Measurements from ENCODE around the gene KBTBD4.
"Not testable (repeated sequence)": the region's sequence is repeated elsewhere in the genome, so short reads cannot be mapped to it uniquely, and the experiment has no call there.

Gene KBTBD4

GRCh38 chr11:47560426-47560825, 18.3 kb downstream of the KBTBD4 start:
- peak in 1 of 2 experiments; percentile 32 for DNase-seq (ENCODE audit: low read depth in 2 of 2)

GRCh38 chr11:47558695-47559094, 20.1 kb downstream of the KBTBD4 start:
- DNase-seq (ENCODE audit: low read depth in 2 of 2): no peak

DNA sequence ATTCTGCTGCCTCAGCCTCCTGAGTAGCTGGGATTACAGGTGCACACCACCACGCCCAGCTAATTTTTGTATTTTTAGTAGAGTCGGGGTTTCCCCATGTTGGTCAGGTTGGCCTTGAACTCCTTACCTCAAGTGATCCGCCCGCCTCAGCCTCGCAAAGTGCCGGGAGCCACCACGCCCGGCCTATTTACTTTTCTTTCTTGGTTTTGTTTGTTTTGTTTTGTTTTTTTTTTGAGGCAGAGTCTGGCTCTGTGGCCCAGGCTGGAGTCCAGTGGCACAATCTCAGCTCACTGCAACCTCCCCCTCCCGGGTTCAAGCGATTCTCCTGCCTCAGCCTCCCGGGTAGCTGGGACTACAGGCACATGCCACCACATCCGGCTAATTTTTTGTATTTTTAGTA, 21.8 kb downstream of the KBTBD4 start:
- not testable (repeated sequence) for DNase-seq (ENCODE audit: low read depth in 2 of 2)

DNA sequence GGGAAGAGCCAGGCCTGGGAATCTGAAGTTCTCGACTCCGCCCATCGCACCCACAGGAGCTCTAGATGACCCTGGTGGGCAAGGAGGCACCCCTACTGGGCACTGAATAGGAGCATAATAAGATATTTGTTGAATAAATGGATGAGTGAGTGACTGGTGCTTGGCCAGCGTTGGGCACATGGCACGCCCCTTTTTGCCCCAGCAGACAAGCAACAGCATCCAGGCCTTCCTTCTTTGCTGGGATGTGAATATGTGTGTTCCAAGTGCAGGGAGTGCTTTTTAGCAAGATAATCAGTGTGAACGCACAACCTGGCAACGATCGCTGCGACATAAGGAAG, 25.4 kb downstream of the KBTBD4 start:
- no peak for DNase-seq (ENCODE audit: low read depth in 2 of 2)

DNA sequence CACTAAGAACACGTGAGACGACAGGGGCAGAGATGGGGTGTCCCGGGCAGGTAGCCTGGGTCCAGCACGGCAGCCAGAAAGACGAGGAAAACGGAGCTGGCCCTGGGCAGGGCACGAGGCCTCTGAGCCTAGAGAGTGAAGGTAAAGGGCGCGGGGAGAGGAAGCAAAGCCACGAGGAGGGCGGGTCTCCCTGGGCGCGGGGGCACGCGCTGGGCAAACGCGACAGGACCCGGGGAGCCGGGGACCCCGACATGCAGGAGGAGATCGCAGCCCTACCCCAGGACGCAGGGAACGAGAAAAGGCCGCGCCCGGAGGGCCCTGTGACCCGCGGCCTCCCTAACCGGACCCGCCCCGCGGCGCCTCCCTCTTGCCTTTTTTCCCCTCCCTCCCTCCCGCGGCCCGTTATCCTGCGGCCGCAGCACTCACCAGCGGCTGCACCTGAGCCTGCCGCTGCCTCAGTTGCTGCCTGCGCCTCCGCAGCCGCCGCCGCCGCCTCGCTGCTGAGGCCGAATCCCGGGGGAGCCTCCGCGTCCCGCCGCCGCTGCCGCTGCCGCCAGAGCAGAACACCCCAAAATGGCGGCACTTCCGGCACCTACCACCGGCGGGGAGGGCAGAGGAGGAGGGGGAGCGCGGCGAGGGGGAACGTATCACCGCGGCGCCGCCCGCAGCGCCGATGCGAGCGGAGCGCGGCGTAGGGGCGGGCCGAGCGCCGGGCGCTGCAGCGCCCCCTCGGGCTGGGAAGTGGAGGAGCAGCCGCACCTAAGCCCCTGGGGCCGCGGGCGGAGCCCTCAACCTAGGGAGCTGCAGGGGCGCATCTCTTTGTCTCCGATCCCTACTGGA, 26.0 kb downstream of the KBTBD4 start, which contains the start of gene CELF1:
Gene CELF1, minus strand, starts transcription at position 567 of the 840 bp plus-strand sequence. CDS start 53,609 bp downstream, outside the sequence.
- DNase-seq (ENCODE audit: low read depth in 2 of 2): peak; percentile 65 to 71

DNA sequence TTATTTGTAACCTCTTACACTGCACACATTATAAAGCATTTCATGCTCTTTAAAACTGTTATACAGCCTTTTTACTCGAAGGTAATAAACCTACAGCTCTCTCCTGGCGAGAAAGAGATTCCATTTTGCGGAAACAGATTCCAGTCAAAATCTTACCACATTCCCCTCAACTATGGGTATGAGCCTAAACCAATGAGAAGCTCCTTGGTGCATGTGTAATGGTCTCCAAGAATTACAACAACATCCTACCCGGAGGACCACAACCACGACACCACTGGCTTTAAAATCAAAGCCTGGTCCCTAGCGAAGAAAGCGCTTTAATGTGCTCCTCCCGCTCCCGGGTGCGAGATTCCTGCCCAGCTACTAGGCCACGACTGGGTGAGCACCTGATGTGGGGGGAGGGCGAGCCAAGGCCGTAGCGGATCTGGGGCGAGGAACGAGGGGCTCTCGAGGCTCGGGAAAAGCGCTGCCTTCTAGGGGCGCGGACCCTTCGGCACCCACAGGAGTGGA, 26.7 kb downstream of the KBTBD4 start:
- no peak for DNase-seq (ENCODE audit: low read depth in 2 of 2)

GRCh38 chr11:47551086-47551485, 27.7 kb downstream of the KBTBD4 start:
- no peak for DNase-seq (ENCODE audit: low read depth in 2 of 2)

DNA sequence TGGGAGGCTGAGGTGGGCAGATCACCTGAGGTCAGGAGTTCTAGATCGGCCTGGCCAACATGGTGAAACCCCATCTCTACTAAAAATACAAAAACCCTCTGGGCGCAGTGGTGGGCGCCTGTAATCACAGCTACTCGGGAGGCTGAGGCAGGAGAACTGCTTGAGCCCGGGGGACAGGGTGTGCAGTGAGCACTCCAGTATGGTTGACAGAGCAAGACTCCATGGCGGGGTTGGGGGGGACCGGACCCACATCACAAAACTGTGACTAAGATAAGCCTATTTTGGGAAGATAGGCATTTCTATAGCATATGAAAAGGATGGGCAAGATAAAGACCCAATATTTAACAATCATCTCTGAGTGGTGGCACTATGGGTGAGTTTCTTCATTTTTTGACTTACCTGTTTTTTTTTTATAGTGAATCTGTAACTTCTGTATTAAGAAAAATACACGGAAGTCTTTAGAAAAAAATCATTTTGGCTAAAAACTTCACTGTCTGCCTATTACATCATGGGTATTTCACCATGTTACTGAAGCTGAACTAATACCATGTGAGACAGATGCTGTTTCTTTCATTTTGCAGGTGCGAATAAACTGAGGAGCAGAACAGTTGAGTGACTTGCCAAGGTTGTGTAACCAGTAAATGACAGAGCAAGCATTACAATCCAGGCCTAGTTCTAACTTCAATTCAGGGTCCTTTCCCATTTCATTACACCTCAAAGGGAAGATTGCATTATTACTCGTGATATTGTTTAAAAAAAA, 28.3 kb downstream of the KBTBD4 start:
- no peak for DNase-seq (ENCODE audit: low read depth in 2 of 2)

GRCh38 chr11:47546274-47546673, 32.5 kb downstream of the KBTBD4 start:
- DNase-seq (ENCODE audit: low read depth in 2 of 2): not testable (repeated sequence)

GRCh38 chr11:47545298-47545697, 33.5 kb downstream of the KBTBD4 start:
- no peak for DNase-seq (ENCODE audit: low read depth in 2 of 2)

DNA sequence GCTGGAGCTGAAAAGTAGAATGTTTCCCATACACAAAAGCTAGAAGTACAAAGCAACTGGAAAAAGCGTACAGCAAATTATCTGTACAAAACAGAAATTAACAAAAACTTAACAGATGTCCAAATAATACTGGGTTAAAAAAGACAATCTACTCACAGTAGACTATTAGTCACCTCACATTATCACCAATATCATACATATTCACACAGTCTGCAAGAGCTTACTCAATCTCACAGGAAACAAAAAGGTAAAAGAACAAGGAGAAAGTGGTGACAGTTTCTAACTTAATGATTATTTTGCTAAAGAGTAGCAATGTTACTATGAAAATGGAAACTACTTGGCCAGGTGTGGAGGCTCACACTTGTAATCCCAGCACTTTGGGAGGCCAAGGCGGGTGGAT, 37.7 kb downstream of the KBTBD4 start:
- no peak for DNase-seq (ENCODE audit: low read depth in 2 of 2)

DNA sequence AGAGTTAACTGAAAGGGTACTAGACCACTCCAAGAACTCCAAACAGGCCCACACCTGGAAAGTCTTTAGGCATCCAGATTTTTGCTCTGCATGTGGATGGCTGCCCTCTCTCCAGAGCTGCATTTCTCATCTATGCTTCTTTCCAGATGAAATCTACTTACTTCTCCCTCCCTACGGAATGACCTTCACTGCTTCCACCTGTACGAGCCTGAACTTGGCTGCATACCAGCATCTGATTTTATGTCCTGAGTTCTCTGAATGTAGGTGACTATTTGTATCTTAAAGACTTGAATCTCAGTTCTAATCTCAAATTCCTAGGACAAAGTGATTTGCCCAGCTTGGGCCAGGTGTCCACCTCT, 39.1 kb downstream of the KBTBD4 start:
- DNase-seq (ENCODE audit: low read depth in 2 of 2): no peak

- no peak for DNase-seq (ENCODE audit: low read depth in 2 of 2)
These were observed 39.8 kb downstream of the KBTBD4 start for GRCh38 chr11:47538741-47539565.

DNA sequence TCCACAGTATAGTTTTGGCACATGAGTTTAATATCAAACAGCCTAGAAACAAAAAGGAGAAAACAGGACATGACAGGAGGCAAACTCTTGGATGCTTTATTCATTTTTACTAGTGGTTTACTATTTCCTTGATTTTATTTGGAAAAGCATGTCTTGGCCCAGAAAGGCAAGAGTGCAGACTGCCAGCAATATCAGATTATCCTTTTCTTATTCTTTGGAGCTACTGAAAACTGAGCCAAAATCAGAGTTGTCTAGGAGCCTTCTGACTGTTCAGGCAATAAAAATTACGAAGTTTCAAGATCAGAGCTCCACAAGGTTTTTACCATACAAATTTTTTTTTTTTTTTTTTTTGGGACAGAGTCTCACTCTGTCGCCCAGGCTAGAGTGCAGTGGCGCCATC, 41.9 kb downstream of the KBTBD4 start:
- DNase-seq (ENCODE audit: low read depth in 2 of 2): no peak

DNA sequence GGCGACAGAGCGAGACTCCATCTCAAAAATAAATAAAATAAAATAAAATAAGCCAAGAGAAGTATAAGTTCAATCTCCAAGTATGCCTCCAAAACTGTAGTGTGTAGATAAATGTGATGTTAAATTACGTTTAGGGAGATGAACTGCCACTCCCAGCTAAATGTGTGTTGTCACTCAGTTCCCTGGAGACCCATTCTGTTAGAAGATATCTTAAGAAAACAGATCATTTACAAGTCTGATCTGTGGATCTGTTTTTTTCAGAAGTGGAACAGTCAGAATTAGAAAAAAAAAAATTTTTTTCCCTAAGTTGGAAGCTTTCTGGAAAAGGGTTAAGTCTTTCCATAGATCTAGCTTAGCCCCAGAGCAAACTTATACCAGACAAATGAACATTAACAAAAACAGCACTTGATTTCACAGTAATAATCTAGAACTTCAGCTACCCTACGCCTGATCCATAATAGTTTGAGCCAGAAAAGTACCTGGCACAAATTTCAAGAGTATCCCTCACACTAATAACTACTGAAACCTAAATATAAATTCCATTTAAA, 44.0 kb downstream of the KBTBD4 start:
- no peak for DNase-seq (ENCODE audit: low read depth in 2 of 2)

GRCh38 chr11:47533690-47534151, 45.0 kb downstream of the KBTBD4 start:
- DNase-seq (ENCODE audit: low read depth in 2 of 2): peak; percentile 59 to 72

- no peak for DNase-seq (ENCODE audit: low read depth in 2 of 2)
These were observed 46.1 kb downstream of the KBTBD4 start for GRCh38 chr11:47532597-47533213.

- no peak for DNase-seq (ENCODE audit: low read depth in 2 of 2)
These were observed 47.1 kb downstream of the KBTBD4 start for GRCh38 chr11:47531666-47532065.

GRCh38 chr11:47530721-47531120, 48.0 kb downstream of the KBTBD4 start:
- not testable (repeated sequence) for DNase-seq (ENCODE audit: low read depth in 2 of 2)

DNA sequence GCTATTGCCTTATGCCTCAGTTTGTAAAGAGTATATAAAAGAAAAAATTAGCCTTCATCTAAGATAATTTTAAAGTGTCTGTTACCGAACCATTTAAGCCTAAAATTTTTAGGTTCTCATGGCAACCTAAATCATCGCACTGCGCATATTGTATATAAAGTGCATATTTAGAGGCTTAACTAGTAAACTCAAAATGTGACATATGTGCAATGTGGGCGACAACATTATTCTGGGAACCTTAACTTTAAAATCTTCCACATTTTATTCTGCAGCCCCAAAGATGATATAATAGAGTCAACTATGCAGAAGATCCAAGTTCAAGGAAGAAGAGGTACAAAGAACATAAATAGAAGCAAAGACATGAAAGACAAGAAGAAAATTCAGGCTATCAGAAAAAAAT, 48.8 kb downstream of the KBTBD4 start:
- DNase-seq (ENCODE audit: low read depth in 2 of 2): no peak

DNA sequence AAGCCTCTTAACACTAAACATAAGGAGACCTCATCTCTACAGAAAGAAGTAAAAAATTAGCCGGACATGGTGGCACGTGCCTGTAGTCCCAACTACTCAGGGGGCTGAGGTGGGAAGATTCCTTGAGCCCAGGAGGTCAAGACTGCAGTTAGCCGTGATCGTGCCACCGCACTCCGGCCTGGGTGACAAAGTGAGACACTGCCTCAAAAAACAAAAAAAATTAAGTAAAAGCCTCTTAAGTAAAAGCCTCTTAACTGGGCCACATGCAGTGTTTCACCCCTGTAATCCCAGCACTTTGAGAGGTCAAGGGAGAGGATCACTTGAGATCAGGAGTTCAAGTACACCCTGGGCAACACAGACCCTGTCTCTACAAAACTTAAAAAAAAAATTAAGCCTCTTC, 51.6 kb downstream of the KBTBD4 start:
- DNase-seq (ENCODE audit: low read depth in 2 of 2): no peak

Data from fibroblast of skin of left biceps (primary cell).